NCI-H2227 (cell line): ENCODE data around the gene PHOX2B.
"Not testable (repeated sequence)": the region's sequence is repeated elsewhere in the genome, so short reads cannot be mapped to it uniquely, and the experiment has no call there.

ENCODE experiments used
- DNase-seq: peaks from one replicate; lab custom pipeline; 2025; ENCODE audit not compliant: unreplicated experiment; lab: John Stamatoyannopoulos, UW

Gene PHOX2B

DNA sequence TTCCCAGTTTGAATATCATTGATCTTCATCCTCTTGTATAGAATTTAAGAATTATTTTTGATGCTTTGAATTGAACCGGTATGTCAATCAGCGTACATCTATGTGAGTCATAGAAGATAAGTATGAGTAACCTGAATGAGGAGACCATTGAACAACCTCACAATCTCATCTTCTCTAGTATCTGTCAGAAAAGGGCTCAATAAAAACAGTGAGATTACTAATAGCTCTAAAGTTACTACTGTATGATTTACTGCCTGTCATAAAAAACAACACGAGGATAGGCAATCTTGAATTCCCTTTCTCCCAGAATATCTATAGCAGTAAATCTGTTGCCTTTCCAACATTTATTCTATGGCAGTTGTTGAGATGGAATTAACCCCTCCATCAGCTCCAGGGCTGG is 36.1 kb downstream of the PHOX2B start:
- DNase-seq = no peak

DNA sequence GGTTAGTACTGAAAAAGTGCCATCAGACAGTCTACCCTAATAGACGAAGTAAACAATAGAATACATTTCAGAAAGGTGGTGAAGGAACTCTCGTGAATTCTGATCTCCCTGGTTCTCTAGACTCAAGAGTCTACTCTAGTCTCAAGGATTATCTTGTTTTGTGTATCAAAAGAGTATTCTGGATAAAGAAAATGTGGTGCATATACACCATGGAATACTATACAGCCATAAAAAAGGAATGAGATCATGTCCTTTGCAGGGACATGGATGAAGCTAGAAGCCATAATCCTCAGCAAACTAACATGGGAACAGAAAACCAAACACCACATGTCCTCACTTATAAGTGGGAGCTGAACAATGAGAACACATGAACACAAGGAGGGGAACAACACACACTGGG is 36.9 kb downstream of the PHOX2B start:
- DNase-seq = not testable (repeated sequence)

DNA sequence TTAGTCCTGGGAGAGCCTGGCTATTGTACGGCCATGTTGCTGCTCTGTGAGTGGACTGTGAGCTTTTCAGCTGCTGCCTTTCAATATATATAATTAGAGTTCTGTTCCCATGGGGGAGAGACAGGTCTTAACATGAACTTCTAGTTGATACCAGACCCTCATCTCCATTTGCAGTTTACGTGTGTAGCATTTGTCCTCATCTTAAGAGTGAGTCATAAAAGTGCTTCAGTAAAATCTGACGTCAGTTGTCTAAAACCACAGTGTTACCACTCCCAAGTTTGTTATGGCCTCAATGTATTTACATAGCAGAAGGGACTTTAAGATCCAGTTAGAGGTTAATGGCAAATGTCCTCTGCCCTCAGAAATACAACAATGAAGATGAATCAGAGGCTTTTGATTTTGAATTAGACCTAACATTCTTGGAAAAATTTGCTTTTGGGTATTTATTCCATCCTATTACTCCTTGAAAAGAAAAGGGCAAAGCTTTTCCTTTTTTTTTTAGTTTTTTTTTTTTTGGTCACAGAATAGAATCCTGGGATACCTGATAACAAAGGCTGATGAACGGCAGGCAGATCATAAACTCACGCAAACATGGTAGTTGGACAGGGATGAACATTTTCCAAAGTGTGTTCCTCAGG is 38.6 kb downstream of the PHOX2B start:
- peak; percentile 55 for DNase-seq

DNA sequence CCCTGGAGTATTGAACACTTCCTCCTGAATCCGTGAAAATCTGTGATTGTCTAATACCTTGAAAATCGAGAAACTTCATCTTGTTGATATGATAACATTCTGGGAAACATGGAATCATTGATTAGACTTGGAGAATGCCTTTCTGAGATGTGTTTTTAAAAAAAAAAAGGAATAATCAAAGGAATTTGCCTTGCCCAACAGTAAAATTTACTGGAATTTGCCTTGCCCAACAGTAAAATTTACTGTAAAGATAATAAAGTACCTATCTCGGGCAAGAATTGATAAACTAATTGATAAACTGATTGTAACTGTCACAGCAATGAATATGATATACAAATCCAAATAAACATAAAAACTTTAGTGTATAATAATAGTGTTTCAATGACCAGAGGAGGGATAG is 44.7 kb downstream of the PHOX2B start:
- no peak for DNase-seq

DNA sequence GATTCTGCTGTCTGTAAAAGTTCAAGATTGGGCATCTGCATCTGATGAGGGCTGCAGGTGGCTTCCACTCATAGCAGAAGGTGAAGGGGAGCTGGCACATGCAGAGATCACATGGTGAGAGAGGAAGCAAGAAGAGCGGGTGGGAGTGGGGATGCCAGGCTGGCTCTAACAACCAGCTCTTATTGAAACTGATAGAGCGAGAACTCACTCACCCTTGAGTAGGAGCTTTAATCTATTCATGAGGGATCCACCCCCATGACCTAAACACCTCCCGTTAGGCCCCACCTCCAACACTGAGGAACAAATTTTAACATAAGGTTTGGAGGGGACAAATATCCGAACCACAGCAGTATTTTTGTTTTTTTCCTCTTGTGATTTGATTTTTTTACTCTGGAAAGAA is 45.8 kb downstream of the PHOX2B start:
- no peak for DNase-seq

DNA sequence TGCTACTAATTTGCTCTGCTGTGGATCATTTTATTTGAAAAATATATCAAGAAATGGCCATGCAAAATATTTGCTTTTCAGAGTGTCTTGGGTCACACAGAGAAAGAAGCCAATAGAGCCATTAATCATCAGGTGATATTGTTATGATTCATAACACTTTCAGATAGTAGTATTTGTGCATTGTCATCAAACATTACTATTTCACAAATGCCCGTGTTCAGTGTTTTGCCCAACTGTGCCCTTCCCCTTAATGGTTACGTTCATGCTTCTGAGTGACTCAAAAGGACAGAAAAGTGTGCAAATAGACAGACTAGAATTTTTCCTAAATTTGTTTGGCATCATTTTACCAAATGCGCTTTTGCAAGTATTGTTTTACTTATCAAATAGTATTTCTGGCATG is 46.5 kb downstream of the PHOX2B start:
- no peak for DNase-seq

DNA sequence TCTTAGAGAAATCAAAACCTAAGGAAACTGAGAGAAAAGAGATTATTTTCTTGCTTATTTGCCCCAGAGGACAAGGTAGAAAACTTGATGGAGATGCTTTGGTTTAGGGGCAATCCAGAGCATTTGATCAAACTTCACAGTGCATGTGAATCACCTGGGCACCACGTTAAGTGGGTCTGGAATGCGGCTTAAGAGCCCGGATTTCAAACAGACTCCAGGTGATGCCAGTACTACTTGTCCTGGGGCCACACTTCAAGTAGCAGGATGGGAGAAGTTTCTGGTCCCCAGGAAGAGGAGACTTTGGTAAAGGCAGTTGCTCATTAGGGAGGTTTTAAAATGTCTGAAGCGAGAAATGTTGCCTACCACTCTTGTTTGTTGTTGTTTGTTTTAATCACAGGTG is 51.8 kb downstream of the PHOX2B start:
- no peak for DNase-seq

DNA sequence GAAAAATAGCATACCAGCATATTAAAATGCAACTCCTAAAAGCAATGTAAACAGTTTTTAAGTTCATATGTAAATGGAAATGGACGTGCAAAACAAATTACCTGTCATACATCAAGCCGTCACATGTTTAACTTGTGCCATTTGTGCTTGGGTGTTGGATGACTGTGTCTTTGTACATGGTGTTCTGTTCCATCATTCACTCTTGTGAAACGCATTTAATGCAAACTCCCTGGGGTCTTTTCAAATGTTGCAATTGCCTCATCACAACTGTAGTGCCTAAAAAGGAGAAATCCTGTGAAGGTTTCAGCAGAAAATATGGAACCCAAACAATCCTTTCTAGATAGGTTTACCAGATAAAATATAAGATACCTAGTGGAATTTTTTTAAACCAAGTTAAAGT is 52.4 kb downstream of the PHOX2B start:
- DNase-seq = no peak
